ENCODE data around the gene PIP5K1B.

PIP5K1B gene

GRCh38 chr9:68775003-68775730 lies 70.1 kb downstream of the PIP5K1B start:
- no peak for DNase-seq (ENCODE audit: low read depth)

GRCh38 chr9:68777070-68777763 lies 72.2 kb downstream of the PIP5K1B start:
- no peak for DNase-seq (ENCODE audit: low read depth)

GRCh38 chr9:68778635-68779034 lies 73.6 kb downstream of the PIP5K1B start:
- no peak for DNase-seq (ENCODE audit: low read depth)

GRCh38 chr9:68779558-68780379 lies 74.7 kb downstream of the PIP5K1B start:
- DNase-seq (ENCODE audit: low read depth), result peak; percentile 91

- peak; percentile 2 for DNase-seq (ENCODE audit: low read depth)
Measured at GRCh38 chr9:68780380-68780712, 75.3 kb downstream of the PIP5K1B start.

- DNase-seq (ENCODE audit: low read depth), result no peak
Measured at GRCh38 chr9:68780720-68781119, 75.7 kb downstream of the PIP5K1B start.

- DNase-seq (ENCODE audit: low read depth), result no peak
Measured at GRCh38 chr9:68781928-68782327, 76.9 kb downstream of the PIP5K1B start.

GRCh38 chr9:68782546-68782945 lies 77.5 kb downstream of the PIP5K1B start:
- DNase-seq (ENCODE audit: low read depth), result no peak

GRCh38 chr9:68785965-68786364 lies 80.9 kb downstream of the PIP5K1B start:
- DNase-seq (ENCODE audit: low read depth), result no peak

- no peak for DNase-seq (ENCODE audit: low read depth)
Measured at GRCh38 chr9:68791169-68791568, 86.1 kb downstream of the PIP5K1B start.

- no peak for DNase-seq (ENCODE audit: low read depth)
Measured at GRCh38 chr9:68793605-68794343, 88.7 kb downstream of the PIP5K1B start.

GRCh38 chr9:68794898-68795297 lies 89.9 kb downstream of the PIP5K1B start:
- DNase-seq (ENCODE audit: low read depth), result no peak

- no peak for DNase-seq (ENCODE audit: low read depth)
Measured at GRCh38 chr9:68795411-68795810, 90.4 kb downstream of the PIP5K1B start.

- no peak for DNase-seq (ENCODE audit: low read depth)
Measured at GRCh38 chr9:68797116-68797515, 92.1 kb downstream of the PIP5K1B start.

GRCh38 chr9:68798423-68798822 lies 93.4 kb downstream of the PIP5K1B start:
- DNase-seq (ENCODE audit: low read depth), result no peak

GRCh38 chr9:68800836-68801235 lies 95.8 kb downstream of the PIP5K1B start:
- no peak for DNase-seq (ENCODE audit: low read depth)

- no peak for DNase-seq (ENCODE audit: low read depth)
Measured at GRCh38 chr9:68802525-68803015, 97.5 kb downstream of the PIP5K1B start.

- DNase-seq (ENCODE audit: low read depth), result no peak
Measured at GRCh38 chr9:68804911-68805889, 100.2 kb downstream of the PIP5K1B start.

GRCh38 chr9:68805890-68806517 lies 101.0 kb downstream of the PIP5K1B start:
- no peak for DNase-seq (ENCODE audit: low read depth)

- no peak for DNase-seq (ENCODE audit: low read depth)
Measured at GRCh38 chr9:68808338-68808890, 103.4 kb downstream of the PIP5K1B start.

Measured in activated T-cell treated with anti-CD3 and anti-CD28 coated beads for 48 hours (primary cell).